Duodenal mucosa (tissue), 2 donors: ENCODE results near the gene SRSF7.
"Not testable (repeated sequence)": the region's sequence is repeated elsewhere in the genome, so short reads cannot be mapped to it uniquely, and the experiment has no call there.

ENCODE experiments used
- H3K27ac ChIP-seq: one replicate; pipeline ENCODE4 v1.7.0; 2013; ENCODE audit warnings: low read depth, low read length
- H3K27me3 ChIP-seq, 2 donors: one replicate each; pipeline ENCODE4 v1.7.0; 2013; ENCODE audit warnings: low read length in 2 of 2, control low read depth in 1 of 2; ENCODE audit not compliant: insufficient read depth in 2 of 2, control insufficient read depth in 1 of 2
- H3K36me3 ChIP-seq, 2 donors: one replicate each; pipeline ENCODE4 v1.7.0; 2013; ENCODE audit warnings: low read length in 2 of 2, control low read depth in 1 of 2; ENCODE audit not compliant: insufficient read depth in 2 of 2, control insufficient read depth in 1 of 2
- H3K4me1 ChIP-seq, 2 donors: one replicate each; pipeline ENCODE4 v1.7.0; 2013; ENCODE audit warnings: low read length in 2 of 2, control low read depth in 1 of 2; ENCODE audit not compliant: insufficient read depth in 2 of 2, control insufficient read depth in 1 of 2
- H3K4me3 ChIP-seq, 2 donors: one replicate each; pipeline ENCODE4 v1.7.0; 2013; ENCODE audit warnings: low read length in 2 of 2, low read depth in 1 of 2
- H3K9ac ChIP-seq, 2 donors: one replicate each; pipeline ENCODE4 v1.7.0; 2013; ENCODE audit warnings: low read length in 2 of 2, low read depth in 1 of 2
- H3K9me3 ChIP-seq, 2 donors: one replicate each; pipeline ENCODE4 v1.7.0; 2013; ENCODE audit warnings: low read length in 2 of 2, control low read depth in 1 of 2; ENCODE audit not compliant: control insufficient read depth in 1 of 2

SRSF7 gene

GRCh38 chr2:38720613-38721241, 30.4 kb downstream of the SRSF7 start:
- Histone ChIP-seq H3K4me3 (no peak overlapping the region), H3K9ac (no peak overlapping the region), H3K27ac (no peak overlapping the region), H3K27me3 (no peaks in the 10 kb centered on the region), H3K36me3 (peaks cover 5 to 7% of the 10 kb centered on the region in 2 donors), H3K9me3 (no peaks in the 10 kb centered on the region), H3K4me1 (peaks cover 0 to 6% of the 10 kb centered on the region in 2 donors)

GRCh38 chr2:38719706-38720105, 31.5 kb downstream of the SRSF7 start:
- Histone ChIP-seq H3K27ac (no peak overlapping the region), H3K9ac (no peak overlapping the region)

GRCh38 chr2:38718601-38719000, 32.6 kb downstream of the SRSF7 start:
- peaks cover 7 to 9% of the 10 kb centered on the region in 2 donors for H3K36me3 ChIP-seq
- no peaks in the 10 kb centered on the region for H3K9me3 ChIP-seq
- H3K9ac ChIP-seq: no peak overlapping the region
- H3K27ac ChIP-seq: no peak overlapping the region
- H3K4me1 ChIP-seq: peaks cover 0 to 6% of the 10 kb centered on the region in 2 donors
- no peaks in the 10 kb centered on the region for H3K27me3 ChIP-seq
- no peak overlapping the region for H3K4me3 ChIP-seq

More at GRCh38 chr2:38719706-38720105, 31.5 kb downstream of the SRSF7 start:
- Histone ChIP-seq H3K27me3 (no peaks in the 10 kb centered on the region), H3K36me3 (peaks cover 7 to 9% of the 10 kb centered on the region in 2 donors), H3K4me3 (no peak overlapping the region), H3K4me1 (peaks cover 0 to 6% of the 10 kb centered on the region in 2 donors), H3K9me3 (no peaks in the 10 kb centered on the region)

GRCh38 chr2:38716185-38716584, 35.0 kb downstream of the SRSF7 start:
- Histone ChIP-seq H3K4me1 (no peaks in the 10 kb centered on the region), H3K9ac (no peak overlapping the region), H3K4me3 (no peak overlapping the region), H3K27ac (no peak overlapping the region), H3K27me3 (no peaks in the 10 kb centered on the region), H3K36me3 (peaks cover 10 to 14% of the 10 kb centered on the region in 2 donors), H3K9me3 (no peaks in the 10 kb centered on the region)

- not testable (repeated sequence) for H3K9ac ChIP-seq, H3K4me3 ChIP-seq, H3K9me3 ChIP-seq, H3K4me1 ChIP-seq, H3K27me3 ChIP-seq, H3K27ac ChIP-seq
- peaks cover 10 to 20% of the 10 kb centered on the region in 2 donors for H3K36me3 ChIP-seq
Measured at GRCh38 chr2:38714941-38715340, 36.2 kb downstream of the SRSF7 start.

GRCh38 chr2:38713338-38713737, 37.8 kb downstream of the SRSF7 start:
- H3K27ac ChIP-seq: no peak overlapping the region
- H3K4me3 ChIP-seq: no peak overlapping the region
- peaks cover 10 to 23% of the 10 kb centered on the region in 2 donors for H3K36me3 ChIP-seq
- no peaks in the 10 kb centered on the region for H3K27me3 ChIP-seq
- no peaks in the 10 kb centered on the region for H3K9me3 ChIP-seq
- H3K4me1 ChIP-seq: no peaks in the 10 kb centered on the region
- H3K9ac ChIP-seq: no peak overlapping the region

GRCh38 chr2:38712871-38713270, 38.3 kb downstream of the SRSF7 start:
- Histone ChIP-seq H3K9ac (no peak overlapping the region), H3K9me3 (no peaks in the 10 kb centered on the region), H3K4me3 (no peak overlapping the region), H3K4me1 (no peaks in the 10 kb centered on the region), H3K36me3 (peaks cover 10 to 23% of the 10 kb centered on the region in 2 donors), H3K27ac (no peak overlapping the region), H3K27me3 (no peaks in the 10 kb centered on the region)

- no peaks in the 10 kb centered on the region for H3K4me1 ChIP-seq
- peaks cover 10 to 23% of the 10 kb centered on the region in 2 donors for H3K36me3 ChIP-seq
- H3K27me3 ChIP-seq: no peaks in the 10 kb centered on the region
- no peak overlapping the region for H3K9ac ChIP-seq
- H3K9me3 ChIP-seq: no peaks in the 10 kb centered on the region
- no peak overlapping the region for H3K27ac ChIP-seq
- H3K4me3 ChIP-seq: no peak overlapping the region
Measured at GRCh38 chr2:38712413-38712812, 38.7 kb downstream of the SRSF7 start.

GRCh38 chr2:38711558-38711957, 39.6 kb downstream of the SRSF7 start:
- Histone ChIP-seq H3K27ac (no peak overlapping the region), H3K4me3 (no peak overlapping the region), H3K4me1 (no peaks in the 10 kb centered on the region), H3K27me3 (no peaks in the 10 kb centered on the region), H3K9me3 (no peaks in the 10 kb centered on the region), H3K9ac (no peak overlapping the region), H3K36me3 (peaks cover 10 to 26% of the 10 kb centered on the region in 2 donors)

GRCh38 chr2:38709567-38710194, 41.5 kb downstream of the SRSF7 start:
- no peak overlapping the region for H3K9ac ChIP-seq
- no peaks in the 10 kb centered on the region for H3K27me3 ChIP-seq
- no peak overlapping the region for H3K27ac ChIP-seq
- peaks cover 3 to 21% of the 10 kb centered on the region in 2 donors for H3K36me3 ChIP-seq
- H3K4me1 ChIP-seq: no peaks in the 10 kb centered on the region
- H3K9me3 ChIP-seq: no peaks in the 10 kb centered on the region
- no peak overlapping the region for H3K4me3 ChIP-seq
